Sigmoid colon (tissue), 3 donors: ENCODE measurements around the gene GIMAP5.

Experiments used
- CTCF ChIP-seq, 4 experiments: fragments of 450-650 bp in 3 of 4; fragments of 200-600 bp in 1 of 4; IDR thresholded peaks; one replicate each; pipeline ENCODE4 v1.5.1; 2016 to 2019; ENCODE audit warnings: antibody characterized with exemption in 4 of 4, mild to moderate bottlenecking in 3 of 4, moderate library complexity in 2 of 4
- POLR2A ChIP-seq, 2 donors: fragments of 450-650 bp; IDR thresholded peaks; one replicate each; pipeline ENCODE4 v1.6.1; 2016; ENCODE audit warnings: antibody characterized with exemption in 2 of 2, mild to moderate bottlenecking in 2 of 2, moderate library complexity in 2 of 2

GRCh38 chr7:150721970-150722373, 15.2 kb upstream of the GIMAP5 start:
- TF ChIP-seq CTCF (IDR thresholded peaks at IDR 0.05) (no peak), POLR2A (IDR thresholded peaks at IDR 0.05) (no peak)
